ENCODE measurements around the gene PINLYP. TPM values are rescaled to one million over a fixed set of nuclear protein-coding genes. Genes with fewer than 3 reads are reported as not detected.

Gene PINLYP
- total and polyA plus RNA-seq, 9 of the 15 experiments (the other 6 are each of a cell fraction or from before 2014, with no cell fraction given) = 1.00 to 6.7 (median 2.2) TPM

DNA sequence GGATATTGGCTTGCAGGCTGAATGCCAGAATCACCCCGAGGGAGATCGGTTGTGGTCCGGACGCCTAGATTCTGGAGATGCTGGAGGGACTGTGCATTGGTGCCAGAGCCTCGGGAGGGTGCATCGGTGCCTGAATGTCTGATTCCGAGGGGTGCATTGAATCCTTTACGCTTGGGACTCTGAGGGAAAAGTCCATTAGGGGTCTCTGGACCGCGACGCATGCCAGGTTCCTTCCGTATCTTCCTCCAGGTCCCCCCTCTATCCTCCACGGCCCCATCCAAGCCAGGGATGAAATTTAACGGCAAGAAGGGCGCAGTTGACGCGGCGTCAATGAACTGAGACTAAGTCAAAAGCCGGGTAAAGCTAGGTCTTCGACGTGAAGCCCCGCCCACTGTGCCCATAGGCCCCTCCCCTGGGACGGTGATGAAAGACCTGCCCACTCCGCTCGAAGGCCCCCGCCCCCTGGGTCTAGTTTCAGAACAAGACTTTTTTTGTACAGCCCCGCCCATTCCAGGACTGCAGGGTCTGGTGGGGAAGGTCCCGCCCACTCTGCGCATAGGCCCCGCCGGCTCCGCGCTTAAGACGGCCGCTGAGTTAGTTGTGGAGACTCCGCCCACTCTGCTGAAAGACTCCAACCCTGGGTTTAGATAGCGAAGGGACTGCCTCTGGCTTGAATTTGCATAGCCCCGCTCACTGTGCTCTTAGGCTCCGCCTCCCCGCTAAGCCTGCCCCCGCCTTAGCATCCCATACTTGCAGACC is 41.9 kb upstream of the PINLYP start (continued):
- TF ChIP-seq NKRF (IDR thresholded peaks at IDR 0.05; ENCODE audit: borderline replicate concordance) (peak; percentile 33; the same call in 1 of the 2 replicates), KHSRP (IDR thresholded peaks at IDR 0.05) (no peak), PKNOX1 (IDR thresholded peaks at IDR 0.05) (peak; percentile 71), ATF7 (IDR thresholded peaks at IDR 0.05) (peak; percentile 66), ZBTB7A (IDR thresholded peaks at IDR 0.05; ENCODE audit: borderline replicate concordance, control insufficient read depth, low read depth, low read length) (peak; percentile 76; the same call in 1 of the 2 replicates), ZBTB1 (CRISPR knock-in tag; IDR thresholded peaks at IDR 0.05; ENCODE audit: borderline replicate concordance, low read depth) (0 out of 2 replicates have a peak, but pooled peaks have one; percentile 53), NRF1 (conservative IDR thresholded peaks at IDR 0.05 in 1 of 2, IDR thresholded peaks at IDR 0.05 in 1 of 2) (peak; percentile 91 to 93), JUND (IDR thresholded peaks at IDR 0.05; ENCODE audit: borderline replicate concordance, low read depth, low read length) (peak; percentile 46; the same call in 1 of the 2 replicates), JUND (tag; IDR thresholded peaks at IDR 0.05; ENCODE audit: borderline replicate concordance, low read depth, low read length) (no peak)
- TF ChIP-seq, protein P1, sequence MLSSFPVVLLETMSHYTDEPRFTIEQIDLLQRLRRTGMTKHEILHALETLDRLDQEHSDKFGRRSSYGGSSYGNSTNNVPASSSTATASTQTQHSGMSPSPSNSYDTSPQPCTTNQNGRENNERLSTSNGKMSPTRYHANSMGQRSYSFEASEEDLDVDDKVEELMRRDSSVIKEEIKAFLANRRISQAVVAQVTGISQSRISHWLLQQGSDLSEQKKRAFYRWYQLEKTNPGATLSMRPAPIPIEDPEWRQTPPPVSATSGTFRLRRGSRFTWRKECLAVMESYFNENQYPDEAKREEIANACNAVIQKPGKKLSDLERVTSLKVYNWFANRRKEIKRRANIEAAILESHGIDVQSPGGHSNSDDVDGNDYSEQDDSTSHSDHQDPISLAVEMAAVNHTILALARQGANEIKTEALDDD (IDR thresholded peaks at IDR 0.05) = peak; percentile 56; the same call in 1 of the 2 replicates
- TF ChIP-seq, protein P2, sequence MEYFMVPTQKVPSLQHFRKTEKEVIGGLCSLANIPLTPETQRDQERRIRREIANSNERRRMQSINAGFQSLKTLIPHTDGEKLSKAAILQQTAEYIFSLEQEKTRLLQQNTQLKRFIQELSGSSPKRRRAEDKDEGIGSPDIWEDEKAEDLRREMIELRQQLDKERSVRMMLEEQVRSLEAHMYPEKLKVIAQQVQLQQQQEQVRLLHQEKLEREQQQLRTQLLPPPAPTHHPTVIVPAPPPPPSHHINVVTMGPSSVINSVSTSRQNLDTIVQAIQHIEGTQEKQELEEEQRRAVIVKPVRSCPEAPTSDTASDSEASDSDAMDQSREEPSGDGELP (CRISPR knock-in tag; IDR thresholded peaks at IDR 0.05; ENCODE audit: borderline replicate concordance) = peak; percentile 53; the same call in 1 of the 2 replicates

Measured in K562 (cell line).